Bone marrow (tissue), 2 donors: ENCODE data around the gene MRPS11.
"Not testable (repeated sequence)": the region's sequence is repeated elsewhere in the genome, so short reads cannot be mapped to it uniquely, and the experiment has no call there.

ENCODE experiments used
- DNase-seq, 2 donors: peaks; one replicate each; lab custom pipeline; 2025; lab: John Stamatoyannopoulos, UW

MRPS11 gene

DNA sequence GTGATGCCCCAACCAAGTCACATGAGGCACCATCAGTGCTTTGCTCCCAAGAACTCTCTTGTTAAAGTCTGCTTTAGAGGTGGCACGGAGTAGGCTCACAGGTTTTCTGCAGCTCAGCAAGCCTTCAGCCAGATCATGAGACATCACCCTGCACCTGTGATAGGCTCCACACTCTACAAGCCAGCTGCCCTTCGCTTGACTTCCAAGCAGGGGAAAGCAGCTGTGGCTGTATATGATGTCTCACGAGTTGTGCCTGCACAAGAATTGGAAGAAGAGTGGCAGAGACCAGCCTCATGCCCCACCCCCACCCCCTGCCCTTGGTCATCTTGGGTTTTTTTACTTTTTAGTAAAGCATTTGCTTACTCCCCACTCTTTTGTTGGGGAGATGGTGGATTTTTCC lies 22.5 kb downstream of the MRPS11 start:
- DNase-seq, result no peak

DNA sequence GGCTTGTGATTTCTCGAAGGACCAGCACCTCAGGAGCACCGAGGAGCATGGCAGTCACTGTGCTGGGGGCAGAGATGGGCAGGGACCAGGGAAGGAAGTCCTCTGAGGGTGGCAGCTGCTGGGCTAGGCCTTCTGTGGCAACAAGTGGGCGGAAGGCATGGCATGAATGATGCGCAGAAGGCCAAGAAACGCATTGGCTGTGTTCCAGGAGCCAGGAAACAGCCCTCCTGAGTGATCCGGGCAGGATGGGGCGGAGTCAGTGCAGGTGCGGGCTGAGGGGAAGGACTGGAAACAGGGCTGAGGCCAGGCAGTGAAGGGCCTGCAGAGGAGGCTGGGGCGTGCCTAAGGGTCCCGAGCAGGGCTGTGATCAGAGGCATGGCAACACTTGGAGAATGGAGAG lies 23.6 kb downstream of the MRPS11 start:
- DNase-seq, result no peak

DNA sequence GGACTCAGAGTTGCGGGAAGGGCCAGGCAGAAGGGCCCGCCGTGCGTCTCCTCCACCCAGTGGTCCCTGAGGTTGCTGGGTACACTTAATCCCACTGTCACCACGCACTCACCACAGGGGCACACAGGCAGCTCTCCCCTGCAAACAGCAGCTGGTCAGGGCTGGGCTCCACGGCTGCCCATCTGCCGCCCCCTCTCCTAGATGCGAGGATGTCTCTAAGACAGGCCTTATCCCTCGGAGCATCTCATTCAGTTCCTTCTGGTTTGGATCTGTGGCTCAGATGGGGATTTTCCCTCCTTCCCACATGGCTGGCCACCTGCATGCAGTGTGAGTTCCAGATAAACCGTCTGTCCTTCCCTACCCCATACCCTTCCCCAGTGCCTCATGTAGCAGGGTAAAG lies 26.3 kb downstream of the MRPS11 start:
- no peak for DNase-seq

DNA sequence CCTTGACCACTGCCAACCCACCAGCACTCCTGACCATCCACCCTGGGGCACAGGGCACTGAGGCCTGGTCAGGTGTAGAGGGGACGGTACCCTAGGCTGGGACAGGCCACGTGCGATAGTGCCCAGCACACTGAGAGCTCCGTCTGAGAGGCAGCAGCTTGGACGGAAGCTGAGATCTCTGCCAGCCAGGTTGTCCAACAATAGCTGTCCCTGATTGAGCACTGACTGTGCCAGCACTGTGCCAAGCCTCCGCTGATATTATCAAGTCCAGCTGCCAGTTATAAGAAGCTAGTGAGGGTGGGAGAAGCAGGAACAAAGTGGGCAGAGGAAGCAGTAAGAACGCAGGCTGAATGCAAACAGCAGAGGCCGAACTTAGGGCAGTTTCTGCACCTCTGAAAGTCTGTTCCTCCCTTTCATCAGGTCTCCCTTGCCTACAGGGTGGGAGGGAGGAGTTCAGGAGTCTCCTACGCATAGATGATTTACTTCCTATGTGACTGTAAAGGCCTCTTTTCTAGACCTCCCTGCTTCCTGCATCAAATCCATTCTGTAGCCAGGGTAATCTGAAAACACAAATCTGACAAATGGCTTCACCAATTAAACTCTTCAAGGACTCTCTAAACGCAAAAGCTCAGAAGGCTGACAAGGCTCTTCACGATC lies 29.7 kb downstream of the MRPS11 start:
- DNase-seq, result no peak

DNA sequence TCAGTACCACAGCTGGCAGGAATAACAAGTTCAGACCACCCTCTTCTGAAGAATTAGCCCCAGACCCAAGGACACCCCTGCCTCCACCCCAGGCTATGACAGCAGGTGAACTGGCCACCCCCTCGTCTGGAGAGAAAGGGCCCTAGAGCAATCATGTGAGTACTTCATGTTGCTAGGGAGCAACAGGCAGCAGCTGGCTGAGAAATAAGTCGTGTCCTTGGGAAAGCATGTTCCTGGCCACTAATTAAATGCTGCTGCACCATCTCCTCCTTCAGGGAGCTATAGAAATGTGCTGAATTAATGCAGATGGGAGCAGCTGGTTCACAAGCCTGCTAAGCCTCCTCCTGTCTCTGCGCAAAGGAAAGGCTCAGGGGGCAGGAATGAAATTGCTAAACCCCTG lies 31.5 kb downstream of the MRPS11 start:
- DNase-seq, result no peak

DNA sequence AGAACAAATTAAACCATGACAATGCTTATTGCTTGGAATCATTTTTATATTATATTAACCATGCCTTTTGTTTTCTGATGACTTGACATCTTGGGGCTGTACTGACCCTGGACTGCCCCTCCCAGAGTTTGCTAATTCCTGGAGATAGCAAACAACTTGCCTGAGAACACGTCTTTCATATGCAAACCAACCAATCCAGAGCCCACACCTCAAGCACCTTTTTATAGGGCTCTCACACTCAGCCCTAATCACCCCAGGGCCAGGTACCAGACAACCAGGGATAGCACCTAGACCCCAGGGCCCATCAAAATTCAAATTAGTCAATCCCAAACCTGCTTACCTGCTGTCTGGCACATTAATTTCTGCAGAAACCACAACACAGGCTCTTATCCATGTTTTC lies 36.9 kb downstream of the MRPS11 start:
- no peak for DNase-seq

DNA sequence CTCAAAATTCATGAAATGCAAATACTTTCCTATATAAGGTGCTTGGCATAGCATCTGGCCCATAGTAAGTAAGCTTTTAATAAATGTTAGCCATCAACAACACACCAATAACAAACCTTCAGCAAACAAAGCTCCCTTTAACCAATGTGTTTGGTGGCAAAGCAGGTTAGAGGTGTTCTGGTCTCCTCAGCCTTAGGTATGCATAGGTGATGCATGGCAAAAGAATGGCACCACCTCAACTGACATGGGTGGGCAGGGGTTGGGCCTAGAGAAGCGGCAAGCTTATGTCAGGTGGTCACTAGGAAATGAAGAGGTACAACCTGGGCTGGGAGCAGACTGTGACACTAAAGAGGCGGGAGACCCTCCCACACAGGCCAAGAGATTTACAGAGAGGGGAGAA lies 38.2 kb downstream of the MRPS11 start:
- no peak for DNase-seq

DNA sequence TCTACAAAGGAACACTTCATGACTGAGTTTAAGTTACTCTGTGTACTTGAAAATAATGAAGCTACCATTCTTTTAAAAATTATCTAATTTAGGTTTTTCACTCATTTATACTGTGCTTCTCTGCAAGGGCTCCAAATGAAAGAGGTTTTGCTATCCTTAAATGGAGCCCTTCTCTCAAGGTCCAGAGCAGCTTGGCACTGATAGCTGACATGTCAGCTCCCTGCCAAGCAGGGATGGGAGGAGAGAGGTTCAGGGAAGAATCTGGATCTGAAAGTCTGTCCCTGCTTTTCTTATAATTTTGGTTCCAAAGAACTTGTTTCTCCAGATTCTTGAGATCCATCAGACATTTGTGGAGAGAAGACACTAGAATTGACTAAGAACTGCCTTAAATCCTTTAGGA lies 39.1 kb downstream of the MRPS11 start:
- no peak for DNase-seq

DNA sequence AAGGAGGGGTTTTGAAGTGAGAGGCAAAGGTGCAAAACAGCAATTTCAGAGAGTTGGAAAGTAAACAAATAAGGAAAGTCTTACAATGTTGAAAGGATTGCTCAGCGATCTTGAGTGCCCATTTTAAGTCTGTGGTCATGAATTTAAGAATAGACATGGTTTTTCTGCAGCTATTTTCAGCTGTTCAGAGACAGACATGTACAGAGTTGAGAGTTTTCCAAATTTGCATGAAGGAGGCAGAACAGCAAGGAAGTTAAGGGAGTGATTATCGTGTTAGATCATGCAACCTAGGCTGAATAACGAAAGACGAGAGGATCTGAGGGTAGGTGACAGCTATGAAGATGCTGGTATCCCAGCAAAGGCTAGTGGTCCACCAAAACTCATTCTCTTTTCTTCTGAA lies 41.8 kb downstream of the MRPS11 start:
- no peak for DNase-seq

DNA sequence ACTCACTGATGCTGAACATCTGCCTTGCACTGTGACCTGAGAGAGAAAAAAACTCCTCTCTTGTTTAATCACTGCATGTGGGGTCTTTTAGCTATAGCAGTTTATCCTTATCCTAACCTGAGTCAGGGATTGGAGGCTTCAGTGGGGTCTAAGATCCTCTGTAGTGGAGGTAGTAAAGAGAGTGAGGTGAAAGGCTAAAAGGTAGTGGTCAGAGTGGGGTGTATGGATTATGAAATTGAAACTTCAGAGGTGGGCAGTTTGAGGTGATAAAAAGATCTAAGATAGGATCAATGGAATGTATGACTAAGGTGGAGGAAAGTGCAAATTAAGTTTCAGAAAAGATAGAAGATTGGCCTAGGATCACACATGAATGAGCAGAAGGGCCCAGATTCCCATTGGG lies 42.5 kb downstream of the MRPS11 start:
- no peak for DNase-seq

DNA sequence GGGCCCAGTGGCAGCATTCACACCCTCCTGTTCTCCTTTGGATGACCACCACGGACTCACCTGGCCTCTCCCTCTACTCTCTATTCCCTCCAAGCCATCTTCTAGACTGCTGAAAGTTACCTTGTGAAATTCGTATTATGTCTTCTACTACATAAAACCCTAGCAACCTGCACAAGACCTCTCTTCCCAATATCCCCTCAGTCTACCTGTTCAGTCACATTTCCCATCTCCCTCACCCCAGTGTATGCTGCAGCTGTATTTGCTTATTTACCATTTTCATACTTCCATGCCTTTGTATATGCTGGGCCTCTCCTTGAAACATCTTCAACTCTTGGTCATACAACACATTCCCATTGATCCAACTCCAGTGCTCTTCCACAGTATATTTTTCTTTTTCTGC lies 43.7 kb downstream of the MRPS11 start:
- no peak for DNase-seq

DNA sequence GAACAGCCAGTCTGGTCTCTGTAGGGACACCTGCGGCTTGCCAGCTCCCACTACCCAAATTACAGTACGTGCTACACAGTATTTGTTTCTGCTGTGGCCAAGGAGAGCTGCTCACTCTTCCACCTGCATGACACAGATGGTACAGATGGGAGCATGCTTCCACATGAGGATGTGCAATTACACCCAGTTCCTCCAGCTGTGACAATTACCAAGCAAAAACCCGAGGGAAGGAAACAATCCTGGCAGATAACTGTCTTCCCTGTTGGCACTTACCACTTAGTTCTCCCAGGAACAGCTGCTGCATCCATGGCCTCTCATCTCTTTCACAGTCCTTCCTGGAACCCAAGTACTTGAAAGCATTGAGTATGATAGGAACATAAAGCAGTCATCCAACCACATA lies 44.6 kb downstream of the MRPS11 start:
- DNase-seq, result no peak

DNA sequence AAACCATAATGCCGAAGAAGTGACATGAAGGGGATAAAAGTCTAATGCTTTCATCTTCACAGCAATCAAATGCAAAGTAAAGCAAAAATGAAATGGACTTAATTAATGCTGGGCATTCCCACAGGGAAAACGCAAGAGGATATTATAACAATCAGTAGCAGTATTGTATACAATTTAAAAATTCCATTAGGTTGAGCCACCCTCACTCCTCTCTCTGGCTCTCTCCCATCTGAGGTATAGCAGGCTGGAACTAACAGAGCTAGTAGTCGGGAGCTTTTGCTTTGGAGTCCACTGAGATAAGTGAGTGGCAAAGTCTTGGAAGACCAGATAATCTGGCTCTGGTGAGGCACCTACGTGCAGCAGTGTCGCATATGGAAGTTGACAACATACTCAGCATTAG lies 45.1 kb downstream of the MRPS11 start:
- DNase-seq, result no peak

DNA sequence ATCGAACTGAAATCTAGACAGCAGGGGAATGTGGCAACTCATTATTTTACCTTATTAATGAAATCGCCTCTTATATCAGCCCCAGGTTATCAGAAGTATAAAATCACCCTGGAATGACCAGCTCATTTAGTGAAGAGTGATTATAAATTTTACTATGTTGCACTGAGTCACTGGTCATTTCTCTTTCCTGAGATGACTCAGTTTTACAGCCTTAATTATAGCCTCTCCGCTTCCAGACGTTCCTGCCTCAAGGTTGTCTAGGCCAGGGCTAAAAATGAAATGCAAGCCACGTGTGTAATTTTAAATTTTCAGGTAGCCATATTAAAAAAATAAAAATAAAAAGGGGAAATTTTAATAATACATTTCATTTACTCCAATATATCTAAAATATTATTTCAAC lies 45.7 kb downstream of the MRPS11 start:
- no peak for DNase-seq

DNA sequence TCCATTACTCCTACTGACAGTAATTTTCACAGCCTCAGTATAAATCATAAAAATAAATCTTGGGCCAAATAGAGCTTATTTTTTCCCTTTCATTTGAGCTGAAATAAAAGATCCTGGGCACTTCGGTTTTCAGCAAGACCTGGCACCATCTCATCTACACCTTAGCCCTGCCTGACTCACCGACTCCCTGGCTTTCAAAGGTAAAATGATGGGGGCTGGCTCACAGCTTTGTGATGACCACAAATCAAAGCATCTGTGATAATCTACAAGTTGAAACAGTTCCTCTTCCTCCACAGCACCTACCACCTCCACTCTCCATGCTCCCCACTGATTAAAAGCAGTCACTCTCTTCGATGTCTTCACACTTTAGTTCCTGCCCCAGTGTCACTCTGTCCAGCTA lies 51.4 kb downstream of the MRPS11 start:
- DNase-seq, result no peak

DNA sequence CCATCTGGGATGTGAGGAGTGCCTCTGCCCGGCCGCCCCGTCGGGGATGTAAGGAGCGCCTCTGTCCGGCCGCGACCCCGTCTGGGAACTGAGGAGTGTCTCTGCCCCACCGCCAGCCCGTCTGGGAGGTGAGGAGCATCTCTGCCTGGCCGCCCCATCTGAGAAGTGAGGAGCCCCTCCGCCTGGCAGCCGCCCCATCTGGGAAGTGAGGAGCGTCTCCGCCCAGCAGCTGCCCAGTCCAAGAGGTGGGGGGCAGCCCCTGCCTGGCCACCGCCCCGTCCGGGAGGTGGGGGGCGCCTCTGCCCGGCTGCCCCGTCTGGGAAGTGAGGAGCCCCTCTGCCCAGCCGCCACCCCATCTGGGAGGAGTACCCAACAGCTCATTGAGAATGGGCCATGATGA lies 56.6 kb downstream of the MRPS11 start:
- not testable (repeated sequence) for DNase-seq

DNA sequence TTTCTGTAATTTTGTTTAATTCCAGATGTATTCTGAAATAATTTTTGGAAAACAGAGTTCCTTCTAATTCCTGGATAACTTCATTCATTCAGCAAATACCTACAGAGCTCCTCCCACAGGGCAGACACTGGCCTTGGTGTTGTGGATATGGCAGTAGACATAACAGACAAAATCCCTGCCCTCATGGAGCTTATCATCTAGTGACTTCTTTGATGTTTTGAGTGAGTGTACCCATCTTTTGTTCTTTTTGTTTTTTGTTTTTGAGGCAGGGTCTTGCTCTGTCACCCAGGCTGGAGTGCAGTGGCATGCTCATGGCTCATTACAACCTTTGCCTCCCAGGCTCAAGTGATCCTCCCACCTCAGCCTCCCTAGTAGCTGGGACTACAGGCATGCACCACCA lies 57.9 kb downstream of the MRPS11 start:
- DNase-seq, result no peak

DNA sequence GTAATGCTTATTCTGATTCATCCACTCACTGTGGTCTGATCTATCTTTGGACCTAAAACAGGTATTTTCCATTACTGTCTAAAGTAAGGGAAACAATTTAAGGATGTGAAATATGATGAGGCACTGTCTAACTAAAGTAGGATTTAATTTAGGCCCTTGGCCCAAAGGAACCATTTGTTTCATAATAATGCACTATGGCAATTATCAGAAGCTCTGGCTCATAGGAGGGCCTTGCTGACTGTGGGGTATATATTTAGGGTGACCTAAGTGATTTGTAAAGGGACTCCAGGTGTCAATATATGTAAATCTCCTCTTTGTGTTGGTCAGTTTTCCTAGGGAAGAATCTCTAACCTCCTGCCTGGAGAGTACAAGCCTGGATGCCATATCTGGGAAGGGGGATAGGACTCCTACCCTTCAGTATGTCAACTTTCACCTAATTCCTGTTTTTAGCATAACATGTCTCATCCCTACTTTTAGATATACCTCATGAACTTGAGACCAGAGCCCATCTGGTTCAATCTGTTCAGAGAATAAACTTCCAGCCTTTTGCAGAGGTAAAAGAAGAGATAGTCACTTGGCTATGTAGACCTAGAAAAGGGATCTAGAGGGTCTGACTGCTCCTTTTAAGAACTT lies 58.9 kb downstream of the MRPS11 start:
- DNase-seq, result no peak

DNA sequence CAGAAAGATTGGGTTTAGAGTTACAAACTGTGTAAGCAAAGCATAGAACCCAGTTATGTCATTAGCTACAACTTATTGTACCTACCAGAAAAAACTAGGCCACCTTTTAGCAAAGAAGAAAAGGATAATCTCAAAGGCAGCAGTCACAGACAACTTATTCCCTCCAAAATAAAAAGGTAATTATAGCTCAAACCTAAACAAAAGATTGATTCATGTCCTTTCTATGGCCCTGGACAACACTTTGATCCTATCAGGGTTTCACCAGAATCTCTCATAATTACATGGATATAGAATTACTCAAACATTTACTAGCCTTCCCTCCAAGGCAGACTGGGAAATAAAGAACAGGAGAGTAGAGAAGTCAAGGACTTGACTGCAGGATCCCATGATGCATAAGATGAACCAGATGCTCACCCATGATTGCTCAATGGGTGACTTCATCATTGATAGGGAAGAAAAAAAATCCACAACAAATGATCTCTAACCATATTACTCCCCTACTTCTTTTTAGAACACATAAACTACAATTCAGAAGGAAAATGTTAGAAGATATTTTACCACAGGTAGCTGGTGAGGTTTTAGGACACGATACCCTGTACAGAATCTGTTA lies 61.6 kb downstream of the MRPS11 start:
- DNase-seq, result no peak
